Forelimb muscle (tissue), 1 donor: ENCODE results near the gene ADAMTSL4. TPM values are rescaled to one million over a fixed set of nuclear protein-coding genes. Genes with fewer than 3 reads are reported as not detected.
A peak's percentile ranks its signal among the peaks of the same experiment; 100 is the strongest.
"Not testable (repeated sequence)": the region's sequence is repeated elsewhere in the genome, so short reads cannot be mapped to it uniquely, and the experiment has no call there.

Source experiments
- DNase-seq: peaks from one replicate; pipeline ENCODE4 v3.0.0-alpha.2; 2013; ENCODE audit warnings: low read depth
- polyA plus RNA-seq: library from polyadenylated mRNA; unstranded; fragments of 120-200 nt; gene quantifications from one replicate; pipeline ENCODE4 v1.2.1, GENCODE V29; 2013; ENCODE audit not compliant: insufficient read length

Gene ADAMTSL4
- polyA plus RNA-seq, 1 donor: 52.0 TPM

- no peak for DNase-seq
These were observed 6.2 kb downstream of the ADAMTSL4 start for GRCh38 chr1:150555198-150555970.

- DNase-seq: no peak
These were observed 7.0 kb downstream of the ADAMTSL4 start for GRCh38 chr1:150555971-150556865.

- no peak for DNase-seq
These were observed 7.9 kb downstream of the ADAMTSL4 start for GRCh38 chr1:150557065-150557600.

- no peak for DNase-seq
These were observed 8.6 kb downstream of the ADAMTSL4 start for GRCh38 chr1:150557813-150558212.

GRCh38 chr1:150558303-150558704, 9.1 kb downstream of the ADAMTSL4 start:
- DNase-seq: no peak

GRCh38 chr1:150558761-150559655, 9.8 kb downstream of the ADAMTSL4 start:
- no peak for DNase-seq

- DNase-seq: no peak
These were observed 10.4 kb downstream of the ADAMTSL4 start for GRCh38 chr1:150559656-150560010.

GRCh38 chr1:150560011-150560438, 10.8 kb downstream of the ADAMTSL4 start:
- no peak for DNase-seq

- no peak for DNase-seq
These were observed 11.5 kb downstream of the ADAMTSL4 start for GRCh38 chr1:150560576-150561253.

- peak; percentile 89 for DNase-seq
These were observed 12.2 kb downstream of the ADAMTSL4 start for GRCh38 chr1:150561254-150561973.

GRCh38 chr1:150561974-150562445, 12.8 kb downstream of the ADAMTSL4 start:
- no peak for DNase-seq

- DNase-seq: no peak
These were observed 13.5 kb downstream of the ADAMTSL4 start for GRCh38 chr1:150562446-150563339.

- no peak for DNase-seq
These were observed 14.3 kb downstream of the ADAMTSL4 start for GRCh38 chr1:150563340-150564038.

GRCh38 chr1:150564051-150564991, 15.1 kb downstream of the ADAMTSL4 start:
- no peak for DNase-seq

- DNase-seq: not testable (repeated sequence)
These were observed 16.2 kb downstream of the ADAMTSL4 start for GRCh38 chr1:150565240-150565991.

- DNase-seq: no peak
These were observed 17.6 kb downstream of the ADAMTSL4 start for GRCh38 chr1:150566589-150567340.
